Measurements from ENCODE around the gene ACP1.

Gene ACP1

DNA sequence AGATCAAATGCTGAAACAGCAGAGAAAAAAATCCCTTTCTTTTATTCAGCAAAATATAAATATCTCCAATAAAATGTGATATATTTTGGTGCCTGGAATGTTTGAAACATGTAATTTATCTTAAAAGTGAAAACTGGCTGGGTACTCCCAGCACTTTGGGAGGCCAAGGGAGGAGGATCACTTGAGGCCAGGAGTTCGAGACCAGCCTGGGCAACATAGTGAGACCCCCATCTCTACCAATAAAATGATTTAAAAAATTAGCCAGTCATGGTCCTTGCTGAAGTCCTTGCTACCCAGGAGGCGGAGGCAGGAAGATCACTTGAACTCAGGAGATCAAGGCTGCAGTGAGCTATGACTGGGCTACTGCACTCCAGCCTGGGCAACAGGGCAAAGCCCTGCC, 9.6 kb upstream of the ACP1 start:
- no peak for DNase-seq (ENCODE audit: low spot score)

GRCh38 chr2:256094-256493, 8.7 kb upstream of the ACP1 start:
- no peak for DNase-seq (ENCODE audit: low spot score)

DNA sequence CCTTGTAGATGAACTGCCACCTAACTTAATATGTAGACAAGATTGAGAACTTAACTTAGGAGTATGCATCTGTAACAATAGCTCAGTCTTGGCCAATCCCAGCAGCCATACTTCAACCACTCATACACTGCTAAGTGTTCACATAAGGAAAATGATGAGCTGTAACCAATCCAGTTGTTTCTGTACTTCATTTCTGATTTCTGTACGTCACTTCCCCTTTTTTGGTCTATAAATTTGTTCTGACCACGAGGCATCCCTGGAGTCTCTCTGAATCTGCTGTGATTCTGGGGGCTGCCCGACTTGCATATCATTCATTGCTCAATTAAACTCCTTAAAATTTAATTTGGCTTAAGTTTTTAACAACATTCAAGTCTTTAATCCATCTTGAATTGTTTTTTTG, 7.3 kb upstream of the ACP1 start:
- DNase-seq (ENCODE audit: low spot score): no peak

GRCh38 chr2:257842-258241, 6.9 kb upstream of the ACP1 start:
- DNase-seq (ENCODE audit: low spot score): no peak

GRCh38 chr2:258933-259332, 5.8 kb upstream of the ACP1 start:
- no peak for DNase-seq (ENCODE audit: low spot score)

DNA sequence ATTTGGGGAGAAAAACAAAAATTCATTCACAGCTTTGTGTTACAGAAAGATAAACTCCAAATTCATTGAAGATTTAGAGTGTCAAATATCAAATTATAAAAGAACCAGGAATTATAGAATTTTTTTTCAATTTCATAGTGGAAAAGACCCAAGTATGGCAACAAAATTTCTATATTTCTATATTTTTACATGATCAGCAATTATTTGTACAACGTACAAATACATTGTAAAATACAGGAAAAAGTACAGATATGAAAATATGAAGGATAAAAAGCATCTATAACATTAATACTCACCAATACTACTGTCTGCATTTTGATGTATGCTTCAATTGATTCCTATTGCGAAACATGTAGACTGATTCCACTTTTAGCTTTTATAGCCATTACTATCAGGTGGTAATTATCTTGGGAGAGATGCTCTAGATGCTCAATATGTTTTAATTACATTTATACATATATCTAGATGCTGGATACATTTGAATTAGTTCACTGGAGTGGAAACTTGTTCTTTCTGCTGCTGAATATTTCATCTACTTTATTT, 4.9 kb upstream of the ACP1 start:
- DNase-seq (ENCODE audit: low spot score): no peak

DNA sequence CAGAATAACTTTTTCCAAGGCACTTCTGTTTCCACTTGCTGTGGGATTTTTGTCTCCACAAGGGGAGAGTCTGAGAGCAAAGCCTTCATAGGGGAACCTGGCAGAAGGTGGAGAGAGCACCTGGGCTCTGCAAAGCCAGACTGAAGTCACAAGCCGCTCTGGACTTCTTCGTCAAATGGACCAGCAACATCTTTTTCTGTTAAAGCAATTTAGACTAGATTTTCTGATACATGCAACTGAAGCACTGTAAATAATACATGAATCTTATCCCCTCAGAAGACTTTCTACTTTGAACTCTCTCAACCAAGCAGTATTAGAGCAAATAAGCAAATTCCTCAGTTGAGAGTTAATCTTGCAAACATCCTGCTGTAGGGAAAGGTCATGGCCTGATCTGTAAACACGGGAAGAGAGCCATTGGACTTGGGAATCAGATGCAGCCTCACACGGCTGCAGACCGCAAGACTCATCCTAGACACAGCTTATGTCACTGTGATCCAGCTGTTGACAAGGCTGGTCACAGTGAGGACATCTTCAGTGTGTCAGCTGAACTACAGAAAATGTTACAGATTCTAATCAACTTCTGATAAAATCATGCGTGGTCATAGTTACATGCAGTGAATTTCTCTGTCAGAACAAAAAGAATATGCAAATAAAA, 4.1 kb upstream of the ACP1 start:
- no peak for DNase-seq (ENCODE audit: low spot score)

- DNase-seq (ENCODE audit: low spot score): no peak
Measured at GRCh38 chr2:262117-262516, 2.6 kb upstream of the ACP1 start.

DNA sequence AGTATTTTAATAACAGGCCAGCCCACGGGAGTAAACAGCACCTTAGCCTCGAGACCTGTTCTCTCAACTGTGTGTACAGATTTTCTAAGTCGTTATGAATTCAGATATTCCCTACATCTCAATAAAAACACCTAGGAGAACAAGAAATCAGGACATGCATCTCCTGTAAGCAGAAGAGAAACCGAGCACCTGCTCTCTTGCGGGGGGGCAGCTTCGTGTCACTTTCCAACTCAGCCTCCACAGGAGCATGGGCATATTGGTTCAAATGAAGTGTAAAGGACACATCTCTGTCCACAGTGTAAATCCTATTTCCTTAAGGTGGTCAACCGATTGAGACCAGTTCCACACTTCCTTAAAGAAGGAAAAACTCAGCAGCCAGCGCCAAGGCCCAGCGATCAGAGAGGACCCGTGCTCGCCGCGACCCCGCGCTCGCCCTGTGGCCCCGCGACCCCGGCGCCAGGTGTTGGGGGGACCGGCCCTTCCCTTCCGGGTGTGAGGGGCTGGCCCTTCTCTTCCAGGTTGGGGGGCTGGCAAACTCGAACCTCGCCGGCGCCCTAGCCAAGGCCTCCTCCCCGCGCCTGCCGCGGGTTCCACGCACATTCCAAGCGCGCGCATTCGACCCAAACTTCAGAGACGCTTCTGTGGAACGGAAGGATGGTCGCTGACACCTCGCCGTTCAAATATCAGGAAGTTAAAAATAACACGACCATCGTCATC, 1.6 kb upstream of the ACP1 start:
- no peak for DNase-seq (ENCODE audit: low spot score)

- peak; percentile 64 for DNase-seq (ENCODE audit: low spot score)
Measured at GRCh38 chr2:263774-264492, 814 bp upstream of the ACP1 start, which contains the start of gene SH3YL1. Gene SH3YL1, minus strand, starts transcription at chr2:264032. Its CDS starts 48 bp downstream, at chr2:263984.

GRCh38 chr2:268323-268722, 3.6 kb downstream of the ACP1 start:
- DNase-seq (ENCODE audit: low spot score): no peak

DNA sequence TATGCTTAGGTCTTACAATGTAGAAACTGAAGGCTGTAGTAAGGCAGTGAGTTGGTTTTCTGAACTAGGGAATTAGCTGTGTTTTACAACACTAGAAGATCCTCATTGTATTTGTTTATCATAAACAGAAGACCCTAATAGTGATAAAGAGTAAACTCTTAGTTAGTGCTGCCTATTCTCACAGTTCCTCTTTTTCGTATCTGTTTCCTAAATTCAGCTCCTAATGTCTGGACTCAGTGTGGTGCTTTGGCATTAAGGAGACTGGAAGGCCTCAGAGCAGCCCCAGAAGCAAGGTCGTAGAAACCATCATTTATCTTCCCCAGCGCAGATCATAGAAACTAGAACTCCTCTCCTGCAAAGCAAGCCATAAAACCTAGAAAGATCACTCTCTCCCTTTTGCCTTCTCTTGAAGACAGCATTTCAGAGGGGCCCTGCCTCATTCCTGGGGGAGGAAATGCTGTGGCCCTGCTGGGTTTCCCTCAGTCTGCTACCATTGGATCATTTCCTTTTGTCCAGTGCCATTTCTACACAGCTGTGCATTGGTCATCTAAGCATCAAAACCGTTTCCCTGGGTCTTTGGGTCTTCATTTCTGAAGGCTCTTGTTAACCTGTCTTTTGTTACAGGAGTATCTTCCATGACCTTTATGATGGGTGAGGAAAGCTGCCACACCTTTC, 4.7 kb downstream of the ACP1 start:
- no peak for DNase-seq (ENCODE audit: low spot score)

- no peak for DNase-seq (ENCODE audit: low spot score)
Measured at GRCh38 chr2:270861-271260, 6.1 kb downstream of the ACP1 start.

- DNase-seq (ENCODE audit: low spot score): no peak
Measured at GRCh38 chr2:271917-272316, 7.2 kb downstream of the ACP1 start.

DNA sequence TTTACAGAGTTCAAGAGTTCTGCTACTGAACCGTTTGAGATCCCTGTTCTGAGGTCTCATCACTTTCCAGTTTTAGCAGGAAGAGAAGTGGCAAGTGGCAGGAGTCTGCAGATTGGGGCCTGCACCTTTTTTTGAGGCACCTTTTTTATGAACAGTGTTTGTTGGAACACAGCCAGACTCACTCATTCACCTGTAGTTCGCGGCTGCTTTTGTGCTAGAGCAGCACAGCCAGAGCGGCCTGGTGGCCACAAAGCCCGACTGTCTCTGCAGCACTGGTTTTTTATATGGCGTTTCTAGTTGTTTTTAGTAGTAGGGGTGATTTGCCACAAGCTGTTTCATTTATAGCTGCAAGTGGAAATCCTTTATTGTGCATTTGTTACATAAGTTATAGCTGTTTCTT, 8.6 kb downstream of the ACP1 start:
- no peak for DNase-seq (ENCODE audit: low spot score)

DNA sequence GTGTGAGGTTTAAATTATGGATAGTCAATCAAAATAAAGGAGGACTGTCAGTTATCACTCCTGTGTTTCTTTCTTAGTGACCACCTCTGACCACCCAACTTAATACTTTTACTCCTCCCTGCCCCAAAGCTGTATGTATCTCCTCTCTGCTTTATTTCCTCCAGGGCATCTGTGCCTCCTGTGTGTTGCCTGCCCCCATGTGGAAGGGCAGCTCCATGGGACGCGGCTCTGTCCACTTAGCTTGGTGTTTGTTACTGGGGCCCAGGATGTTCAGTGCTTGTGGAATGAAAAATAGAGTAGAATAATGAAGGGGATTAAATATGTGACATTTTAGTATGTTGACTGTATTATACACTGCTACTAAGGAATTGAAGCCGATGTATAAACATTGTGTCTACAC, 9.8 kb downstream of the ACP1 start:
- DNase-seq (ENCODE audit: low spot score): no peak

GRCh38 chr2:275466-275865, 10.7 kb downstream of the ACP1 start:
- DNase-seq (ENCODE audit: low spot score): no peak

DNA sequence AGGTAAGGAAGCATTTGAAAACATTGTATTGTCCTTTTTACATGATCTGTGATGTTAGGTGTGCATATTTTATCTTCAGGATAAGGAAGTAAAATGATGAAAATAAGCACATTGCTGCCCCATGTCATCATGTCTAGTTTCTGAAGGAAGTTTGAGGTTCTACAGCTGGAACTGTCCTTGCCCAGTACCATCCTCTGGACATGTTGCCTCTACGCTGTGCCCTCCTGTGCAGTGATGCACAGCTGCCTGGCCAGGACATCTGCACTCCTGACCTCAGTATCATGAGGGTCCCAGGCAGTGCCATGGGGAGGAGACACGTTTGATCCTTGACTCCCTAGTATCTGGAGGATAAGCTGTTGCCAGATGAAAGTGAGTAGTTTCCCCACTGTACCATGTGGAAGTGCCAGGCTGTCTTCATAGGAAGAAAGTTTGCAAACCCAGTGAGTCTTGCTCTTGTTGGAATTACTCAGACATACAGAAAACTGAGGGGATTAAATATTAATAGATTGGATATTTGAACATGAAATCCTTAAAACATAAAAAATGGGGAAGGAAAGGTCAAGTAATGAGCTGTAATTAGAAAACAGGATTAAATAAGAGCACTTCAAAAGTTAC, 13.7 kb downstream of the ACP1 start:
- DNase-seq (ENCODE audit: low spot score): no peak

DNA sequence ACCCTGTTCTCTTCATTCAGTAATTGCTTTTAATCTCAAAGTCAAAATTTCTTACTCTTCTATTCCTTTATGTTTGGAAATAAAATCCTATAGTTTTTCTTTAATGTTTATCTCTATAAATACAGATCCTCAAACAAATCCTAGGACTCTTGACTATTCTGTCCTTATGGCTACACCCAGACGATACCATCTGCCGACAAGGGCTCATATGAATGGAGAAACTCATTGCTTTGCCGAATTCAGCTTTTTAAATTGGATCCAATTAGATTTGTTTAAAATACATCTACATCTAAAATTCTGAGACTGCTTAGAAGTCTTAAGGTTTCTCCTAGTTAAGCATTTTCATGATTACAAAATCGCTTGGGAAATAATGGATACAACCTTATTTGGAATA, 14.2 kb downstream of the ACP1 start:
- no peak for DNase-seq (ENCODE audit: low spot score)

GRCh38 chr2:279366-279765, 14.6 kb downstream of the ACP1 start:
- DNase-seq (ENCODE audit: low spot score): no peak

DNA sequence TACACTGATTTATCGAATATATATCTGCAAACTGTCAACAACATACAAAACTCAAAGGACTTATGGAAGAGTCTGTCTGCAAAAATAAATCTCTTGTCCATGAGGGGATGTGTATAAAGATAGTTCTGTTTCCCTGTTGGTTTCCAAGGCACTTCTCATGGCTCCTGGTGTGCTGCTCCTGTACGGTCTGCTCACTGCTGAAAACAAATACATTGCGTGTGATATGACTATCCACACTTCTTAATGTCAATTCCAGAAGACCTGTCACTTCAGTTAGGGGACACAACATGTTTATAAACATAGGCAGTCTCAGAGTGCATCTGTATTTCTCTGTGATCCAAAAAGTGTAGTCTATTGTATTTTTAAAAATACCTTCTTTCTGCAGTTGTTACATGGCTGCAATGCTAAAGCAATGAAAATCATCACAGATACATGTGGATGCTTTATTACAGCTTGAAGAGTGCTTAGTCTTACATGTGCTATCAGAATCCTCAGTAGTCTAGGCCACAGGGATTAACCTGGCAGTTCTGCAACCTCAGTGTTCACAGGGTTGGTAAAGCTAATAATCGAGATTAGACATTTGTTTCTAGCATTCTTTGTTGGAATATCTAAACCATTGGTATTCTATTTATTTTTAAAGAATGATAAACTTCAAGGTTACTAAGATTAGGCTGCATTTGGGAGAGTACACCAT, 15.4 kb downstream of the ACP1 start:
- DNase-seq (ENCODE audit: low spot score): no peak

Measured in D341Med (cell line).